ENCODE results near the gene SMG7.

DNA sequence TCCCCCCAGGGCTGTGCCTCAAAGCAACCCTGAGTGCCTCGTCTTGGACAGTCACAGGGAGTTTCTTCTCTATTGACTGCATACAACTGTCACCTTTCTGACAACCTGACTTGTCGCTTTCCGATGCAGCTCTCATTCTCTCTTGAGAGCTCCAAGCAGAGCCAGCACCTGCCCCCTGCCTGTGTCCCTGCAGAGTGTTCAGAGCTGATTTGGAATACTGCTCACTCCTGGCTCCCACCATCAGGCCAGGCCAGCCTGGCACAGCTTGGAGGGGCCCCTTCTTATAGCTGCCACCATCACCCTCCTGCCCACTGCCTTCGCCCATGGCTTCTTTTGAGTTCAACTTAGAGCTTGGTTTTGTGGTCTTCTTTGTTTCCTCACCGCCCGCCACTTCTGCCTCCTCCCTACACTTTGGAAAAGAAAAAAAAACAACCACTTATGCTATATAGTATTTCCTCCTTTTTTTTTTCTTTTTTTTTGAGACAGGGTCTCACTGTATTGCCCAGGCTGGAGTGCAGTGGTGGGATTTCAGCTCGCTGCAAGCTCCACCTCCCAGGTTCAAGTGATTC lies 105.7 kb downstream of the SMG7 start:
- TF ChIP-seq GATA2 (IDR thresholded peaks at IDR 0.05; ENCODE audit: low read depth, low read length) (no peak), GATA3 (IDR thresholded peaks at IDR 0.05; ENCODE audit: low read depth, low read length) (no peak)
